Stomach (tissue), 9 donors: ENCODE measurements around the gene DNAAF2. TPM values are rescaled to one million over a fixed set of nuclear protein-coding genes. Genes with fewer than 3 reads are reported as not detected.

Experiments used
- DNase-seq, 2 donors: peaks; one replicate each; pipeline versions ENCODE4 v3.0.0 to v3.0.0-alpha.2; 2013 to 2019
- H3K27ac ChIP-seq, 5 donors: fragments of 200-600 bp in 4 of 5; sonication (generic) in 4 of 5; one replicate each; pipeline ENCODE4 v1.5.1; 2013 to 2019; ENCODE audit warnings: mild to moderate bottlenecking in 1 of 5, moderate library complexity in 1 of 5
- H3K27me3 ChIP-seq, 3 donors: fragments of 200-600 bp; sonication (generic); one replicate each; pipeline ENCODE4 v1.5.1; 2017 to 2019; ENCODE audit warnings: mixed run types in 1 of 3
- H3K36me3 ChIP-seq, 4 donors: fragments of 200-600 bp; sonication (generic); 1 replicate in 3 of 4; 2 replicates in 1 of 4; pipeline ENCODE4 v1.5.1; 2016 to 2019
- H3K4me1 ChIP-seq, 4 donors: fragments of 200-600 bp; sonication (generic); one replicate each; pipeline ENCODE4 v1.5.1; 2016 to 2019
- H3K4me3 ChIP-seq, 4 donors: fragments of 200-600 bp; sonication (generic) in 3 of 4; one replicate each; pipeline ENCODE4 v1.5.1; 2016 to 2019; ENCODE audit warnings: mild to moderate bottlenecking in 1 of 4
- H3K9me3 ChIP-seq, 4 donors: fragments of 200-600 bp; sonication (generic); one replicate each; pipeline ENCODE4 v1.5.1; 2016 to 2019
- CTCF ChIP-seq, 7 experiments: fragments of 450-650 bp in 4 of 7; fragments of 200-600 bp in 3 of 7; sonication (generic) in 3 of 7; IDR thresholded peaks; one replicate each; pipeline ENCODE4 v1.5.1; 2016 to 2019; ENCODE audit warnings: antibody characterized with exemption in 7 of 7, control low read depth in 2 of 7, mild to moderate bottlenecking in 1 of 7
- EP300 ChIP-seq: sonication (generic); formaldehyde crosslinking; IDR thresholded peaks from one replicate; pipeline ENCODE4 v1.6.1; 2017; ENCODE audit warnings: antibody characterized with exemption
- POLR2A ChIP-seq, 4 donors: fragments of 450-650 bp; IDR thresholded peaks; one replicate each; pipeline ENCODE4 v1.6.1; 2016; ENCODE audit warnings: antibody characterized with exemption in 4 of 4, control low read depth in 2 of 4, mild to moderate bottlenecking in 1 of 4, moderate library complexity in 1 of 4
- POLR2AphosphoS5 ChIP-seq, 3 donors: sonication (generic); formaldehyde crosslinking; IDR thresholded peaks; one replicate each; pipeline ENCODE4 v1.6.1; 2016; ENCODE audit warnings: antibody characterized with exemption in 3 of 3
- WGBS, 5 donors: extraction: QIAGEN DNeasy Blood & Tissue Kit in 3 of 5; methylation state at CpG; one replicate each; pipeline versions ENCODE4 v1.1.5 to v1.1.7; 2013 to 2018; 5-methylcytosine and 5-hydroxymethylcytosine counted together
- intact Hi-C: fragments of 100-400 bp; cut with DNase I; formaldehyde crosslinking; loops from one replicate; pipeline ENCODE4 v1.15.1; 2023; ENCODE audit warnings: low total_unique reads
- polyA plus RNA-seq, 3 donors: library from polyadenylated mRNA; stranded (reverse); fragments of 200-250 nt; gene quantifications; one replicate each; pipeline ENCODE4 v1.2.3, GENCODE V29; 2013
- total RNA-seq, 5 donors: library from RNA; depleted of rRNA; stranded (reverse); fragments of >200 nt; gene quantifications; one replicate each; pipeline versions ENCODE4 v1.1.0 to v1.2.3, GENCODE V29; 2014 to 2016
- donor health status: healthy with polysubstance abuse.
- donor health status: Bipolar disorder and iron deficiency.
- donor health status: healthy.

DNAAF2 gene
- total and polyA plus RNA-seq, 8 donors: 3.9 to 43.2 (median 8.1) TPM

GRCh38 chr14:49607583-49607982, 27.5 kb downstream of the DNAAF2 start:
- H3K9me3 ChIP-seq: no peaks in the 10 kb centered on the region
- TF ChIP-seq POLR2A (IDR thresholded peaks at IDR 0.05) (no peak), POLR2AphosphoS5 (IDR thresholded peaks at IDR 0.05) (no peak), EP300 (no peak), CTCF (IDR thresholded peaks at IDR 0.05) (no peak)
- H3K4me3 ChIP-seq: no peak overlapping the region
- H3K4me1 ChIP-seq: no peaks in the 10 kb centered on the region
- intact Hi-C loops: no loop called here
- peaks cover 1 to 35% (median 22%) of the 10 kb centered on the region in 4 donors for H3K36me3 ChIP-seq
- H3K27me3 ChIP-seq: no peaks in the 10 kb centered on the region
- H3K27ac ChIP-seq: no peak overlapping the region
- DNase-seq: no peak
- WGBS, 5 donors: 86 to 97% (median 93%) methylated on average over 6 of the region's 6 CpGs

DNA sequence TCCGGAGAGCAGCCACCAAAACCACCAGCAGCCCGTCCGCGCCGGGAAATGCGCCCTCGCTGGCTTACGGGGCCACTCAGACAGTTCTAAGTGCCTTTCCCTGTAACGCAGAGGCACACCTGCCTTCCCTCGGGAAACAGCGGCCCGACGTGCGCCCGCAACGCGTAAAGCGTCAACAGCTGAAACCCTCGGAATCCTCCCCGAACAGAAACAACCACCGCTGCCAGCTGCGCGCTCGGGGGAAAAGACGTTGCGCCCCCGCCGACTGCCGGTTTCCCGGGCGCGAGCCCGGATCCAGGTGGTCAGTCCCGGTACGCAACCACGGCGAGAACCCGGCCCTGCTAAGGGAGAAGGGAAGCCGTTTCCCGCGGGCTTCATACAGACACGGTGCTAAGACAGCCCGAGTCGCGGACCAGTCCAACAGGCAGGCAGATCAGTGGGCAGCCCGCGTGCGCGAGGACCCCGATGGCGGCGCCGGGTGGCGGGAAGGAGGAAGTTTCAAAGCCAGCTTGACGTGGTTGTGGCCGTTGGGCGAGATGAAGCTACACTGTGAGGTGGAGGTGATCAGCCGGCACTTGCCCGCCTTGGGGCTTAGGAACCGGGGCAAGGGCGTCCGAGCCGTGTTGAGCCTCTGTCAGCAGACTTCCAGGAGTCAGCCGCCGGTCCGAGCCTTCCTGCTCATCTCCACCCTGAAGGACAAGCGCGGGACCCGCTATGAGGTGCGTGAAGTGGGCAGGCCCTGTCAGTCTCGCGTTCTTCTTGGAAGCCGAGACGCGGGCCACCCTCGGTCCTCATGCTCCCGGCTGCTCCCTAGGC, 36.4 kb downstream of the DNAAF2 start, which contains the start of gene LRR1:
LRR1 (plus strand) TSS at position 456 of the 816 bp plus-strand sequence; CDS start at position 537, 81 bp downstream.
- peaks cover 0 to 43% (median 19%) of the 10 kb centered on the region in 4 donors for H3K4me1 ChIP-seq
- intact Hi-C loops: no loop called here
- 0 to 1% (median 0%) methylated on average over 36 to 77 of the region's 77 CpGs for WGBS, 5 donors
- H3K36me3 ChIP-seq: peaks cover 0 to 11% (median 6%) of the 10 kb centered on the region in 4 donors
- H3K27ac ChIP-seq: peak within 1 kb of the TSS; percentile 88 to 97 (median 96)
- TF ChIP-seq EP300: no peak
- peak; percentile 16 to 67 (median 57) for TF ChIP-seq POLR2AphosphoS5 (IDR thresholded peaks at IDR 0.05)
- TF ChIP-seq CTCF (IDR thresholded peaks at IDR 0.05): peak in 1 of 7 experiments; percentile 14
- DNase-seq: peak; percentile 88 to 95
- H3K9me3 ChIP-seq: no peaks in the 10 kb centered on the region
- H3K27me3 ChIP-seq: no peaks in the 10 kb centered on the region
- peak within 1 kb of the TSS; percentile 60 to 94 (median 66) for H3K4me3 ChIP-seq

DNA sequence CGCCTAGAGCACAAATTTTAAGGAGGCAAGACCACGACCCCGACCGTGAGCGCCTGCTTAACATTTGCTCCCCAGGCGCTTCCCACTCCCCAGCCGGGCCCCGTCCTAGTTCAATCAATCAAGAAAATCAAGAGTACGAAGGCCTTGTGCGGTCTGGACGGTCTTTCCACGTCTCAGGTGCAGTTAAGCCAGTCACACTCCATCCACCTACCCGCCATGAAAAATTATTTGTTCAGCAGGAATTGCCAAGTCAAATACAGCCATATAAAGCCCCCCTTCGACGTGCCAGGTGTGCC, 36.9 kb downstream of the DNAAF2 start:
- WGBS, 5 donors: 0 to 2% (median 0%) methylated on average over 13 to 15 of the region's 15 CpGs
- peak overlapping the region; percentile 88 to 97 (median 96) for H3K27ac ChIP-seq
- no peaks in the 10 kb centered on the region for H3K27me3 ChIP-seq
- H3K4me3 ChIP-seq: peak overlapping the region; percentile 60 to 94 (median 66)
- peaks cover 0 to 47% (median 19%) of the 10 kb centered on the region in 4 donors for H3K4me1 ChIP-seq
- peaks cover 0 to 10% (median 6%) of the 10 kb centered on the region in 4 donors for H3K36me3 ChIP-seq
- no peak for TF ChIP-seq POLR2A (IDR thresholded peaks at IDR 0.05)
- no peak for TF ChIP-seq POLR2AphosphoS5 (IDR thresholded peaks at IDR 0.05)
- TF ChIP-seq EP300: no peak
- TF ChIP-seq CTCF (IDR thresholded peaks at IDR 0.05): no peak
- DNase-seq: peak in 1 of 2 donors; percentile 46
- intact Hi-C loops: no loop called here
- H3K9me3 ChIP-seq: no peaks in the 10 kb centered on the region

DNA sequence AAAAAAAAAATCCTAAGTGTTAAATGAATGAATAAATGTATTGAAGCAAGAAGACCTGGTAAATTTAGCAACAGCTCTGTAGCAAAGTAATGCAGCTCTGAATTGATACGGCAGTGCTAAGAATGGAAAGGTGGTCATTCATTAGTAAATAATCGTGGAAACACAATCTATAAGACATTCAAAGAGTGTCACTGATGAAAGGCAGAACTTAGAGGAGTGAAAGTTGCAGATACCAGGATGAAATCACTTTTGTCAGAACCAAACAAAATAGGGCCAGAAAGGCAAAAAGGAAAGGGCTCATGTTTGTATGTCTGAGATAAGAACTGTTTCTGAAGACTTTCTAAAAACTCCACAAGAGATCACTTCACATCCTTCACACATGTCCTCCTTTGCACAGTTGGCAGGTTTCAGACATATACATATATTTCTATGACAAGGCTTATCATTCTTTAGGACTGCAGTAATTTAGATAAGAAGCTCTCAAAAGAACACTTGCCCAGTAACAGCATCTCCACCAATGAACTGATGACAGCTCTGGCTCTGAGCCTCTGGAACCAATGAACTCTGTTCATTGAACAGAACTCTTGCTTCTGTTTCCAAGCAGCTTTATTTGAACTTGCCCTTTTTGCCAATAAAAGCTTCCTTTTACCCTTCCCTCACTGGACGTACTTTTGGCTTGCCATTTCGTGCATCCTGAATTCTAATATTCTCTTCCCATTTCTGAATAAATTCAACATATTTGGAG, 40.5 kb downstream of the DNAAF2 start:
- peak overlapping the region in 1 of 5 donors; percentile 15 for H3K27ac ChIP-seq
- intact Hi-C loops: no loop called here
- H3K36me3 ChIP-seq: no peaks in the 10 kb centered on the region
- DNase-seq: peak in 1 of 2 donors; percentile 80
- no peaks in the 10 kb centered on the region for H3K9me3 ChIP-seq
- 18 to 25% (median 24%) methylated on average over 4 of the region's 4 CpGs for WGBS, 5 donors
- no peak overlapping the region for H3K4me3 ChIP-seq
- TF ChIP-seq CTCF (IDR thresholded peaks at IDR 0.05) (no peak), EP300 (no peak), POLR2AphosphoS5 (IDR thresholded peaks at IDR 0.05) (no peak), POLR2A (IDR thresholded peaks at IDR 0.05) (no peak)
- no peaks in the 10 kb centered on the region for H3K27me3 ChIP-seq
- H3K4me1 ChIP-seq: peaks cover 0 to 35% (median 13%) of the 10 kb centered on the region in 4 donors
